ENCODE data around the gene PMVK.
A peak's percentile ranks its signal among the peaks of the same experiment; 100 is the strongest.

The PMVK gene

DNA sequence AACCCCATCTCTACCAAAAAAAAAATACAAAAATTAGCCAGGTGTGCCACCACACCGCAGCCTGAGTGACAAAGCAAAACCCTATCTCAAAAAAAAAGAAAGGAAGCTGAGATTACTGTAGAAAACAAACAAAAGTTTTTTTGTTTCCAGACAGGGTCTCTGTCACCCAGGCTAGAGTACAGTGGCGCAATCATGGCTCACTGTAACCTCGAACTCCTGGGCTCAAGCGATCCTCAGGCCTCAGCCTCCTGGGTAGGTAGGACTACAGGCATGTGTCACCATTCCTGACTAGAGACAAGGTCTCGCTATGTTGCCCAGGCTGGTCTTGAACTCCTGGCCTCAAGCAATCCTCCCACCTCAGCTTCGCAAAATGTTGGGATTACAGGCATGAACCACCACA, 27.8 kb upstream of the PMVK start:
- TF ChIP-seq CTCF (IDR thresholded peaks at IDR 0.05; ENCODE audit: low read depth, low read length, missing control alignments): no peak
- DNase-seq (ENCODE audit: extremely low read depth, low read depth): no peak
- no peak overlapping the region for H3K4me3 ChIP-seq (replicated peaks; ENCODE audit: low read depth, low read length)

DNA sequence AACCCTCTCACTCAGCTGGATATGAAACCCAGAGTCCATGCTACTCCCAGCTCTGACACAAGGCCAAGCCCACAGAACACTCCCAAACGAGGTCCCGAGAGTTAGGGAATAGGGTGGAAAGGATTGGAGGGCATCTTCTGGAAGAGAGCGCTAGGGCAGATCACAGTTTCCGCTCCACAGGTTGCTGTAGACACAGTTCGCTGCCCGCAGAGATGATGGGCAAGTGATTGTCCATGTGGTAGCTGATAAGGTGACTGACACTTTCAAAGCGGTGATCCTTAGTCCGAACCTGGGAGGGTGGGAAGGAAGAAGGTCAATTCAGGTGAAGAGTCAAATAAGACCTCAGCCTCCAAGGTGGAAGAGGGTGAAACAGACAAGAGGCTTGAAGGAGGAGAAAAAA, 27.1 kb upstream of the PMVK start:
- no peak for DNase-seq (ENCODE audit: extremely low read depth, low read depth)
- TF ChIP-seq CTCF (IDR thresholded peaks at IDR 0.05; ENCODE audit: low read depth, low read length, missing control alignments): no peak
- no peak overlapping the region for H3K4me3 ChIP-seq (replicated peaks; ENCODE audit: low read depth, low read length)

GRCh38 chr1:154962795-154963330, 26.3 kb upstream of the PMVK start:
- H3K4me3 ChIP-seq (replicated peaks; ENCODE audit: low read depth, low read length): peak overlapping the region; percentile 64
- DNase-seq (ENCODE audit: extremely low read depth, low read depth): no peak
- no peak for TF ChIP-seq CTCF (IDR thresholded peaks at IDR 0.05; ENCODE audit: low read depth, low read length, missing control alignments)

- DNase-seq (ENCODE audit: extremely low read depth, low read depth): no peak
- H3K4me3 ChIP-seq (replicated peaks; ENCODE audit: low read depth, low read length): peak overlapping the region; percentile 64
- no peak for TF ChIP-seq CTCF (IDR thresholded peaks at IDR 0.05; ENCODE audit: low read depth, low read length, missing control alignments)
These were observed 25.7 kb upstream of the PMVK start for GRCh38 chr1:154962156-154962749.

DNA sequence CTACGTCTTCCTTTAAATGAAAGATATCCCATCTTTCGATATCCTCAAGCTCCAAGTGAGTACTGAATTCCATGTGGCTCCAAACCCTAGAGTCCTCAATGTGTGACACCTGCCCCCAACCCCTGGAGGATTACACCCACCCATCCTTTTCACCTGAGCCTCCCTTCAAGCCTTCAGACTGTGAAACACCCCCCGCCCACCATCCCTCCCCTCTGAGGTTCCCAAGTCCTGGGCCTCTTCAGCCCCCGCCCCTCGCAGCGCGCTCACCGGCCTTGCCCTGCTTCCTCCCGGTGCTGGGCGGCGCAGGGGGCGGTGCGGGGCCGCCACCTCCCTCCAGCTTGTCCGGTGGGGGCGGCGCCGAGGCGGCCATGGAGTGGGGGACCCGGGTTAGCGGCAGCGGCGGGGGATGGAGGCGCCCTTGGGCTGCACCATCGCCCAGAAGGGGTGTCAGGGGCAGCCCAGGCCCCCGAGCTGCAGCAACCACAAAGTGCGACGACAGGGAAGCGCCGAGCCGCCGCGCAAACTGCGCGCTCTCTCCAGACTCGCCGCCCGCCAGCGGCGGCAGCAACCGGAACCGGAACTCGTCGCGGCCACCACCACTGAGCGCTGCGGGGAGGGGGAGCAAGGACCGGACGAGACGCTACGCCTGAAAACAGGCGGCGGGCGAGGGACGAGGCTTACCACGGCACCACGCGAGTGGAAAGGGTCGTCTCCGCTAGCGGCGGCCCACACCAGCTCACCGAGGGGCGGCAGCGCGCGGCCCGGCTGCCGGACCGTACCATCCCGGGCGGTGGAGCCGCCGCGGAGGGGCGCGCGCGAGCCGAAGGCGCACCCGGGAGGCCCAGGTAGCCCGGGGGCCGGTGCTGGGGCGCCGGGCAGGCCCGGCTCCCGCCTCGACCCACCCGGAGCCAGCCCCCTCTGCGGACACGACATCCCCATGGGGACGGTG, 25.0 kb upstream of the PMVK start, which contains the start of gene PYGO2:
Gene PYGO2, minus strand, starts transcription at position 576 of the 949 bp plus-strand sequence. Its CDS starts 206 bp downstream, at position 370.
- TF ChIP-seq CTCF (IDR thresholded peaks at IDR 0.05; ENCODE audit: low read depth, low read length, missing control alignments): peak; percentile 9

DNA sequence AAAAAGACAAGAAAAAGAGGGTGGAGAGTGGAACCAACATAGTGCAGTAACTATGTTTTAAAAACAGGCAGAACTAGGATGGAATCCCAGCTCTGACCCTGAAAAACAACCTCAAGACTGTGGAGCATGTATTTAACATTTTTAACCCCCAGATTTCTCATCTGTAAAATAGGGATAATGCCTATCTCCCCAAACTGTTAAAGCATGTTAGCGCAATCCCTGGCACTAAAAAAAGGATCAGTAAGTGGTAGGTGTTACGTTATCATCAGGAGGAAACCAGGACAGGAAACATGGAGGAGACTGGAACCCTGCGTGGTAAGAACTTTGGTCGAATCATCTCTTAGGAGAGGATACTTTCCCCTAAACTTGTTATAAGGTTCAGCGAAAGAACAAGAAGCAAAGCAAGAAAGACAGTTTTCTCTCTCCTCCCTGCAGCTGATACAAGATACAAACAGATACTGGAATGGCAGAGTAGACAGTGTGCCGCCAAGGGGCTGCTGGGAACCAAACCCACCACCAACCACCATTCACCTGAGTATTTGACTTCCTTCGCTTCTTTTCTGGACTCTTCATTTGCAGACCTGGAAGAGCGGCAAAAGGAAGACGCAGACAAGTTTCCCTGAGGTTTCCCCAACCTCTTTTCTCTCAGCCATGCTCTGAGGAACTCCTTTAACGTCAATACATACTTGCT, 24.1 kb upstream of the PMVK start:
- TF ChIP-seq CTCF (IDR thresholded peaks at IDR 0.05; ENCODE audit: low read depth, low read length, missing control alignments): no peak
- H3K4me3 ChIP-seq (replicated peaks; ENCODE audit: low read depth, low read length): peak overlapping the region; percentile 64
- no peak for DNase-seq (ENCODE audit: extremely low read depth, low read depth)

More for the DNA sequence above, 25.0 kb upstream of the PMVK start, which contains the start of gene PYGO2:
- no peak for DNase-seq (ENCODE audit: extremely low read depth, low read depth)
- peak within 1 kb of the TSS; percentile 64 for H3K4me3 ChIP-seq (replicated peaks; ENCODE audit: low read depth, low read length)

Measured in HFF-Myc (cell line).